T-helper 1 cell (primary cell): ENCODE measurements around the gene BCL6.
"Not testable (repeated sequence)": the region's sequence is repeated elsewhere in the genome, so short reads cannot be mapped to it uniquely, and the experiment has no call there.

ENCODE experiments used
- DNase-seq, 5 donors: peaks; one replicate each; pipeline ENCODE4 v3.0.0-alpha.2; 2012 to 2020

The BCL6 gene

GRCh38 chr3:187709155-187709554 is 36.1 kb downstream of the BCL6 start:
- DNase-seq, result no peak

GRCh38 chr3:187708696-187709095 is 36.6 kb downstream of the BCL6 start:
- no peak for DNase-seq

DNA sequence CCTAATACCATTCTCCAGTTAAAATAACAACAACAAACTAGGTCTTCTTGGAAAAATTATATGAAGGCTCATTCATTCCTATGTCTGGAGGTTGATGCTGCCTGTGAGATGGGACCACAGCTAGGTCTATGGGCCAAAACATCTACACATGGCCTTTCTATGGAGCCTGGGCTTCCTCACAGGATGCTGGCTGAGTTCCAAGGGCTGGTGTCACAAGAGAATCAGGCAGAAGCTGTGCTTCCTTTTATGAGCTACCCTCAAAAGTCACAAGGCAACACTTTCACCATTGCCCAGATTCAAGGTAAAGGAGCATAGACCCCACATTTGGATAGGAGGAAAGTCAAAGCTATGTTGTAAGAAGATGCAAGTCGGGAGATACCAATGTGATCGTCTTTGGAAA is 38.3 kb downstream of the BCL6 start:
- DNase-seq, result no peak

DNA sequence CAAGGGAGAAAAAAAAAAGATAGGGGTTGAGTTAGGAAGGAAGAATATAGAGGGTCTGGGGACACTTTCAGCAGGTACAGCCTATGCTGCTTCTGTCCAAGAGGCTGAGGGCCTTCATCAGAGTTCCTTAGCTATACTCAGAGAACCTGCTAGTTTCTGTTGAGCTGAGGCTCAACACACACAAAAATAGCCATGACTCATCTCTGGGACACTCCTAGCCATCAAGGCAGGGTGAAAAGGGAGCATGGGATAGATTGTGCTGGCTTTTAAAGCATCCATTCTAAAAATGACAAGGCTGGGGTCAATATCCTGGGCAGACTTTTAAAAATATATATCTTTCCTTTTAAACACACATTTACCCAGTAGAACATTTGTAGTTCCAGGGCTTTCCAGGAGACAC is 40.1 kb downstream of the BCL6 start:
- DNase-seq, result no peak

- DNase-seq, result no peak
Measured at GRCh38 chr3:187702507-187703033, 42.7 kb downstream of the BCL6 start, which contains the start of gene RTP2. Gene RTP2, minus strand, starts transcription at chr3:187702557. Its CDS starts 429 bp downstream, at chr3:187702128.

DNA sequence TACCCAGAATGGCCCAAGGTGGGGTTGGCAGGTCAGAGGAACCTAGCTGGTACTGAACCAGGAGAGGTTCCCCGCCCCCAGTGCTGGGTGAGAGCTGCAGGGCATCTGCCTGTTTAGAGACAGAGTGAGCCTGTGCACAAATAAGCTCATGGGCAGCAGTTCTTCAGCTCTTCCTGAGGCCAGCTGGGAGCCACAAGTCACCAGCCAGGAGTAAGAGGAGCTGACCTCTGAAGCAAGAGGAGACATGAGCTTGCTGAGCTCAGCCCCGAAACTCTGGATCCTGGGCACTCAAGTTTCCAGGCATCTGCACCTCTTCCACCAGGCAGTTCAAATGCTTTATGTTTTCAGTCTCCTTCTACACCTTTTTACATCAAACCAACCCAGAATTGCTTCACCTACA is 45.0 kb downstream of the BCL6 start:
- no peak for DNase-seq

DNA sequence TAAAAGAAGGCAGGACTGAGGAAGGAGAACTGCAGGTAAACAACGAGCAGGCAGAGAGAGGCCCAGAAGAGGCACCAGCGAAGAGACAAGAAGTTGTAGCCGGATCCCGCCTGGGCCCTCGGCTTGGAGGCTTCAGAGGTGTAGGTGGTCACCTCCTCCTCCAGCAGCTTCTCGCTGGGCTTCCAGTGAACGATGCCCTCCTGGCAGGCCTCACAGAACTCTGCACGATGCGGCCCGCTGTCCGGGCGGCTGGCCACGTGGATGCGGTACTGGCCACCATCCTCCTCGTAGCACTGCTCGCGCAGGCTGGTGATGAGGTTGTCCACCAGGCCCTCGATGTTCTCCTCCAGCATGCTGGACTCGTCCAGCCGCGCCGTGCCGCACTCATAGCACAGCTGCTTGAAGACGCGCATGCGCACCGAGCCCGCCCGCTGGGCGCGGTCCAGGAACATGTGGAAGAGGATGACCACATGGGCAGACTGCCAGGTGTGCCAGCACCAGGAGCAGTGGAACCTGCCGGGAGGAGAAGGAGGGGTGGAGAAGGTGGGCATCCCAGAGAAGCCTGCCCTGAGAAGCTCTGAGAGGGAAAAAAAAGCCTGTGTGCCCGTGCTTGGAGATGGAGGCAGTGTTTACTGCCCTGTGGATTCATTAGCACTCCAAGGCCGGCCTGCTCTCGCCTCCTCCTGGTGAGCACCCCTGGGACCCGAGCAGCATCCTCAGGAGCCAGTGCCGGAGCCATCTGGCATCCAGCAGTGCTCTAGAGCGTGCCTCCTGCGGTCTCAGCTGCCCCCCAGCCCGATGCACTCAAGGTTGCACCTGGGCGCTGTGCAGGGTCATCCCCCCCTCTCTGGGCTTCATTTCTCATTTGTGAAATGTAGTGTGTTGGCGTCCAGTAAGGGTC is 46.5 kb downstream of the BCL6 start:
- DNase-seq, result no peak

GRCh38 chr3:187696021-187696420 is 49.2 kb downstream of the BCL6 start:
- no peak for DNase-seq

DNA sequence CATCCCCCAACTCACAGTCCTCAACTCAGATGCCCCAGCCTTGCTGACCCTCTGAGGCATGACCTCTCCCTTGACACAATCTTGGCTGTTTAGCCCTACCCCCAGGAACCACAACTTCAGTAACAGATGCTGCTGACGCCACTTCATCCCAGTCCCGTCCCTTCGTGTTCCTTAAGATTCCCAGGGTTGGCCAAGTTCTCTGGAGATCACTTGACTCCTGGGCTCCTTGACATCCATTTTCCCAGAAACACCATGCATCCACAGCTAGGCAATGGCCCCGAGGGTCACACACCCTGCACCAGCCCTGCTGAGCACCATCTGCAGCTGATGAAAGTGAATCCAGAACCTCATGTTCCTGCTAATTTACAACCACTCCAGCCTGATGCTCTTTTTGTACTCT is 49.8 kb downstream of the BCL6 start:
- DNase-seq, result no peak

- no peak for DNase-seq
Measured at GRCh38 chr3:187694801-187695200, 50.5 kb downstream of the BCL6 start.

DNA sequence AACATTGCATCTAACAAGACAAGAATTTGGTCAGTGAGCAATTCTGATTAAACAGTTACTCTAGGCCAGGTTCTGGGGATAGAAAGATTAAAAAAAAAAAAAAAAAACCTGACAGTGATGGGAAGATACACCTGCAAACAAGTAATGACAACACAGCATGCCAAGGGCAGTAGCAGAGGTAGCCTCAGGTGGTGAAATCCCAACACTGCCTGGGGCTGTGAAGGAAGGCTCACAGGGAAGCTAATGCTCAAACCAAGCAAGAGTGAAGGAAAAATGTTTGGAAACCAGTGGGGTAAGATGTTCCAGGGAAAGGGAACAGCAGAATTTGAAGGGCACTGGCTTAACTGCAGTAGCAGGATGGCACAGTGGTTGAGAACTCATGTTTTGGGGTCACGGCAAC is 51.8 kb downstream of the BCL6 start:
- DNase-seq, result no peak

DNA sequence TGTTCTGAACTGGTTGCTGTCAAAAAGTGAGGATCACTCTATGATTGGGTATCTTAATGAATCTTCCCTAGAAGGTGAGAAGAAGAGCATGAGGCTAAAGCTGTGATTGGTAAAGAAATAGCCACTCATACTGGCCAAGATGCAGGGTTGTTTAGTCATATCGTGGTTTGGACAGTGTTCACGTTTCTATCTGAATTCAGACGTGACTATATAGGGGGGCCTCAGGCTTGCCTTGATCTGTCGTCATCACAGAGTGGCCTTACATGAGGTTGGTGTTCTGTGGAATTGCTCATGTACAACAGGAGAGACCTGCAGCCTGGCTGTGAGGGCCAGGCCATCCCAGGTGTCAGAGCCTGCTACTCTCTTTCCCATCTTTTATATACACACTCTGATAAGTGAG is 55.3 kb downstream of the BCL6 start:
- no peak for DNase-seq

GRCh38 chr3:187686621-187687273 is 58.5 kb downstream of the BCL6 start:
- no peak for DNase-seq

- DNase-seq, result no peak
Measured at GRCh38 chr3:187685948-187686347, 59.3 kb downstream of the BCL6 start.

GRCh38 chr3:187684880-187685279 is 60.4 kb downstream of the BCL6 start:
- DNase-seq, result no peak

- no peak for DNase-seq
Measured at GRCh38 chr3:187684444-187684843, 60.8 kb downstream of the BCL6 start.

DNA sequence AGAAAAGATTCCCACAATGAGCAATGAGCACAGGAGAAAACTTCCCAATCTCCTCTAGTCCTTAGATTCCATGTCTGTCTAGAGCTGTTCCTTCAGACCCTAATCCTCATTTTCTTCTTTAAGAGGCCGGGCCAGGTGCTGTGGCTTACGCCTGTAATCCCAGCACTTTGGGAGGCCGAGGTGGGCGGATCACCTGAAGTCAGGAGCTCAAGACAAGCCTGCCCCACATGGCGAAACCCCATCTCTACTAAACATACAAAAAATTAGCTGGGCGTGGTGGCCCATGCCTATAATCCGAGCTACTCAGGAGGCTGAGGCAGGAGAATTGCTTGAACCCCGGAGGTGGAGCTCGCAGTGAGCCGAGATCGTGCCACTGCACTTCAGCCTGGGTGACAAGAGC is 63.5 kb downstream of the BCL6 start:
- not testable (repeated sequence) for DNase-seq

GRCh38 chr3:187679638-187680396 is 65.5 kb downstream of the BCL6 start:
- DNase-seq, result peak; percentile 17 to 52 (median 43)

GRCh38 chr3:187678726-187679268 is 66.5 kb downstream of the BCL6 start:
- peak in 1 of 5 donors; percentile 6 for DNase-seq

- DNase-seq, result no peak
Measured at GRCh38 chr3:187677604-187678003, 67.7 kb downstream of the BCL6 start.

- no peak for DNase-seq
Measured at GRCh38 chr3:187673012-187673411, 72.3 kb downstream of the BCL6 start.
